HepG2 (cell line): ENCODE data around the gene LIPC.

Experiments used
- CTCF ChIP-seq: sonication (generic); formaldehyde crosslinking; IDR thresholded peaks from 2 replicates; pipeline ENCODE4 v1.5.0; 2020; ENCODE audit warnings: mild to moderate bottlenecking, missing genetic modification reagents, moderate library complexity
- GABPA ChIP-seq, 2 experiments: IDR thresholded peaks; 2 replicates each; pipeline ENCODE4 v1.6.1; 2011 to 2016; ENCODE audit warnings: low read depth in 2 of 2, low read length in 1 of 2, missing biosample characterization in 1 of 2, missing genetic modification characterization in 1 of 2
- GATAD2A ChIP-seq: IDR thresholded peaks from 2 replicates; pipeline ENCODE4 v1.6.1; 2016
- TBP ChIP-seq: sonication (generic); formaldehyde crosslinking; IDR thresholded peaks from 2 replicates; pipeline ENCODE4 v1.5.0; 2020; ENCODE audit warnings: missing genetic modification reagents
- ZNF3 ChIP-seq: IDR thresholded peaks from 2 replicates; pipeline ENCODE4 v1.7.0; 2017; ENCODE audit warnings: inconsistent platforms
- ZNF33B ChIP-seq: sonication (generic); formaldehyde crosslinking; IDR thresholded peaks from 2 replicates; pipeline ENCODE4 v1.5.1; 2020; ENCODE audit warnings: mild to moderate bottlenecking, missing genetic modification reagents

GRCh38 chr15:58582160-58582559, 150.4 kb downstream of the LIPC start:
- TF ChIP-seq GABPA (IDR thresholded peaks at IDR 0.05; ENCODE audit: low read depth, low read length) (no peak), GABPA (CRISPR knock-in tag; IDR thresholded peaks at IDR 0.05; ENCODE audit: low read depth) (no peak), ZNF33B (no peak), GATAD2A (CRISPR knock-in tag) (no peak), TBP (CRISPR knock-in tag) (no peak), ZNF3 (CRISPR knock-in tag) (no peak), CTCF (CRISPR knock-in tag) (no peak)
